ENCODE measurements around the gene CACNA2D2. TPM values are rescaled to one million over a fixed set of nuclear protein-coding genes. Genes with fewer than 3 reads are reported as not detected.

Gene CACNA2D2
- total and polyA plus RNA-seq, 12 donors: 0.09 to 2.0 (median 0.60) TPM

DNA sequence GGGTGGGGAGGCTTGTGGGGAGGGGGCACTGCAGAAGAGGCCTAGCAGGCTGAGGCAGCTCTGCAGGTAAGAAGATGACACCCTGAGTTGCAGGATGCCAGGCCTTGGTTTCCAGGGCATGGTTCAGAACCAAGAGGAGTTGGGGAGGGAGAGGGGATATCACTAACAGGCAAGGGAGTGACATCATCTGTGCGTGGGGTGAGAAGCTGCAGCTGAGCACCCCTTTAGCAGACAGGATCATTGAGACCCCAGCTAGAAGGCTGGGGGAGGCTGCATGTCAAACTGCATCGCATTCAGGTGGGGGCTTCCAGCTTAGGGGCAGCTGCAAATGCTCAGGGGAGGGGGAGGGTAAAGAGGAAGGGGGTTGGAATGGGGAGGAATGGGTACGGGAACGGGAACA lies 23.0 kb downstream of the CACNA2D2 start:
- H3K27ac ChIP-seq: no peak overlapping the region
- DNase-seq: no peak
- no peak for TF ChIP-seq POLR2A (IDR thresholded peaks at IDR 0.05)
- TF ChIP-seq, protein P1, sequence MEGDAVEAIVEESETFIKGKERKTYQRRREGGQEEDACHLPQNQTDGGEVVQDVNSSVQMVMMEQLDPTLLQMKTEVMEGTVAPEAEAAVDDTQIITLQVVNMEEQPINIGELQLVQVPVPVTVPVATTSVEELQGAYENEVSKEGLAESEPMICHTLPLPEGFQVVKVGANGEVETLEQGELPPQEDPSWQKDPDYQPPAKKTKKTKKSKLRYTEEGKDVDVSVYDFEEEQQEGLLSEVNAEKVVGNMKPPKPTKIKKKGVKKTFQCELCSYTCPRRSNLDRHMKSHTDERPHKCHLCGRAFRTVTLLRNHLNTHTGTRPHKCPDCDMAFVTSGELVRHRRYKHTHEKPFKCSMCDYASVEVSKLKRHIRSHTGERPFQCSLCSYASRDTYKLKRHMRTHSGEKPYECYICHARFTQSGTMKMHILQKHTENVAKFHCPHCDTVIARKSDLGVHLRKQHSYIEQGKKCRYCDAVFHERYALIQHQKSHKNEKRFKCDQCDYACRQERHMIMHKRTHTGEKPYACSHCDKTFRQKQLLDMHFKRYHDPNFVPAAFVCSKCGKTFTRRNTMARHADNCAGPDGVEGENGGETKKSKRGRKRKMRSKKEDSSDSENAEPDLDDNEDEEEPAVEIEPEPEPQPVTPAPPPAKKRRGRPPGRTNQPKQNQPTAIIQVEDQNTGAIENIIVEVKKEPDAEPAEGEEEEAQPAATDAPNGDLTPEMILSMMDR (IDR thresholded peaks at IDR 0.05): no peak
- H3K9me3 ChIP-seq (replicated peaks in 1 of 3): no peaks in the 10 kb centered on the region
- 48 to 64% (median 53%) methylated on average over 4 of the region's 4 CpGs for WGBS, 4 donors
- H3K36me3 ChIP-seq (replicated peaks in 1 of 2): no peaks in the 10 kb centered on the region
- H3K4me1 ChIP-seq (replicated peaks in 1 of 2): no peaks in the 10 kb centered on the region
- no peaks in the 10 kb centered on the region for H3K27me3 ChIP-seq
- H3K4me3 ChIP-seq: no peak overlapping the region
- intact Hi-C loops (cut with DNase I): no loop called here

DNA sequence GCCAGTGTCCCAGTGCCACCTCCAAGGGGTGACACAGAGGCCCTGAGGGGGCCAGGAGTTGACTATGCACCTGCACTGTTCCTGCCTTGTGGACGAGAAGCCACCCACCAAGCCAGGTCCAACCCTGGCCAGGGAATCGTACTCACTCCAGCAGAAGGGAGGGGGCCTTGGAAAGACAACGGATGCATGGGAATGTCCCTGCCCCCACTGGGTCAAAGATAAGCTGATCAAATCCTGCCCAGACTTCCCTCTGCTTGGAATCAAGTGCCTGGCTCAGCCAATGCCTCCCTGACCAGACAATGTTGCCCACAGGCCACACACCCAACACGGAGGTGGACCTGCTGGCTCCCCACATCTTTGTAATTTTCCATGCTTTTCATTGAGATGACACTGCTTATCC lies 23.9 kb downstream of the CACNA2D2 start:
- H3K36me3 ChIP-seq (replicated peaks in 1 of 2): no peaks in the 10 kb centered on the region
- TF ChIP-seq, protein P1 (IDR thresholded peaks at IDR 0.05): no peak
- no peak for TF ChIP-seq POLR2A (IDR thresholded peaks at IDR 0.05)
- no peaks in the 10 kb centered on the region for H3K27me3 ChIP-seq
- no peak for DNase-seq
- H3K27ac ChIP-seq: no peak overlapping the region
- 73 to 82% (median 75%) methylated on average over 1 to 4 of the region's 4 CpGs for WGBS, 4 donors
- H3K4me1 ChIP-seq (replicated peaks in 1 of 2): no peaks in the 10 kb centered on the region
- intact Hi-C loops (cut with DNase I): no loop called here
- no peaks in the 10 kb centered on the region for H3K9me3 ChIP-seq (replicated peaks in 1 of 3)
- H3K4me3 ChIP-seq: no peak overlapping the region

DNA sequence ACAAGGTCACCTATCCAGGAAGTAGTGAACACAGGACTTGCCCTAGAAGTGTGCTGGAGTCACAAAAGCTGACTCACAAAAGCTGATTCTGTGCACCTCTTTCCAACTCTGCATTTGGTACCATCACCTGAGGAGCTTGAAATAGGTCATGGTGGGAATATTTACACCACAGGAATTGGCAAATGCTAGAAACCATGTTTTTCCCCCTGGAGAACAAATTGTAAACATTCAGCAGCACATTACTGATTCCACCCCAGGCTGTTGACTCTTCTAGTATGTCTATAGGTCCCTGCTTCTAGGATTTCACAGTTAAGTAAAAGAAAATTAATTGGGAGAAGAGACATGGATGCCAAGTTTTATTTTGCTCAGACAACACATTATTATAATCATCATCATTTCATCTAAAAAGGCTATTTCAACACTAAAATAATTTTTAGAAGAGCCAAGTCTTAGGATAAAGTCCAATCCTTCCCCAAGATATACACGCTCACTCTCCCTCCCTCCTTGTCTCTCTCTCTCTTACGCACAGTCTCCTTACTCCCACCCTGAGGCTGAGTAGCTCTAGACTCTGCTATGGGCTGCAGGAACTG lies 24.7 kb downstream of the CACNA2D2 start:
- Histone ChIP-seq H3K27me3 (no peaks in the 10 kb centered on the region), H3K4me1 (replicated peaks in 1 of 2) (no peaks in the 10 kb centered on the region), H3K27ac (no peak overlapping the region), H3K36me3 (replicated peaks in 1 of 2) (no peaks in the 10 kb centered on the region), H3K9me3 (replicated peaks in 1 of 3) (no peaks in the 10 kb centered on the region), H3K4me3 (no peak overlapping the region)
- intact Hi-C loops (cut with DNase I): no loop called here
- TF ChIP-seq POLR2A (IDR thresholded peaks at IDR 0.05): no peak
- TF ChIP-seq, protein P1 (IDR thresholded peaks at IDR 0.05): no peak
- 92 to 96% (median 95%) methylated on average over 2 of the region's 2 CpGs for WGBS, 4 donors
- no peak for DNase-seq

GRCh38 chr3:50478051-50478450 lies 25.4 kb downstream of the CACNA2D2 start:
- Histone ChIP-seq H3K27me3 (no peaks in the 10 kb centered on the region), H3K36me3 (replicated peaks in 1 of 2) (no peaks in the 10 kb centered on the region), H3K4me1 (replicated peaks in 1 of 2) (no peaks in the 10 kb centered on the region), H3K27ac (no peak overlapping the region), H3K4me3 (no peak overlapping the region), H3K9me3 (replicated peaks in 1 of 3) (no peaks in the 10 kb centered on the region)
- TF ChIP-seq, protein P1 (IDR thresholded peaks at IDR 0.05): no peak
- no peak for TF ChIP-seq POLR2A (IDR thresholded peaks at IDR 0.05)
- WGBS, 4 donors: 83 to 93% (median 90%) methylated on average over 5 to 7 of the region's 7 CpGs
- intact Hi-C loops (cut with DNase I): no loop called here
- no peak for DNase-seq

All from adrenal gland (tissue), 12 donors.